Type B pancreatic cell (in vitro differentiated cells): ENCODE measurements around the gene SLX4IP. TPM values are rescaled to one million over a fixed set of nuclear protein-coding genes. Genes with fewer than 3 reads are reported as not detected.

Experiments used
- DNase-seq: peaks from one replicate; pipeline ENCODE4 v3.0.0; 2021; ENCODE audit warnings: mixed read lengths; ENCODE audit not compliant: unreplicated experiment; ENCODE audit errors: extremely low spot score
- H3K27ac Mint-ChIP-seq: 2 replicates; pipeline ENCODE4 v1.8.0; 2021; ENCODE audit warnings: mild to moderate bottlenecking, mixed read lengths
- H3K27me3 Mint-ChIP-seq: 2 replicates; pipeline ENCODE4 v1.8.0; 2021; ENCODE audit warnings: mixed read lengths
- H3K36me3 Mint-ChIP-seq: 2 replicates; pipeline ENCODE4 v1.8.0; 2021; ENCODE audit warnings: mixed read lengths
- H3K4me1 Mint-ChIP-seq: one replicate; pipeline ENCODE4 v1.8.0; 2021; ENCODE audit warnings: mixed read lengths; ENCODE audit not compliant: unreplicated experiment
- H3K4me3 Mint-ChIP-seq: 2 replicates; pipeline ENCODE4 v1.8.0; 2021; ENCODE audit warnings: mild to moderate bottlenecking, mixed read lengths
- H3K9me3 Mint-ChIP-seq: 2 replicates; pipeline ENCODE4 v1.8.0; 2021; ENCODE audit warnings: mixed read lengths
- total RNA-seq: library from RNA; stranded (reverse); gene quantifications from 2 replicates; pipeline ENCODE4 v1.2.1, GENCODE V29; 2021; ENCODE audit warnings: low replicate concordance
- TF ChIP-seq, protein P1 (sequence below): fragments of 200-600 bp; sonication (generic); conservative IDR thresholded peaks from 2 replicates; pipeline ENCODE4 v1.5.0; 2021; ENCODE audit warnings: antibody characterized with exemption, mild to moderate bottlenecking

Gene SLX4IP
- total RNA-seq, 1 donor from 2014 or later: 8.5 TPM

GRCh38 chr20:10427060-10427692 is 7.9 kb upstream of the SLX4IP start:
- H3K4me1 Mint-ChIP-seq: peaks cover 37% of the 10 kb centered on the region
- no peak overlapping the region for H3K4me3 Mint-ChIP-seq
- H3K9me3 Mint-ChIP-seq: no peaks in the 10 kb centered on the region
- peaks cover 11% of the 10 kb centered on the region for H3K36me3 Mint-ChIP-seq
- H3K27ac Mint-ChIP-seq: no peak overlapping the region
- TF ChIP-seq, protein P1, sequence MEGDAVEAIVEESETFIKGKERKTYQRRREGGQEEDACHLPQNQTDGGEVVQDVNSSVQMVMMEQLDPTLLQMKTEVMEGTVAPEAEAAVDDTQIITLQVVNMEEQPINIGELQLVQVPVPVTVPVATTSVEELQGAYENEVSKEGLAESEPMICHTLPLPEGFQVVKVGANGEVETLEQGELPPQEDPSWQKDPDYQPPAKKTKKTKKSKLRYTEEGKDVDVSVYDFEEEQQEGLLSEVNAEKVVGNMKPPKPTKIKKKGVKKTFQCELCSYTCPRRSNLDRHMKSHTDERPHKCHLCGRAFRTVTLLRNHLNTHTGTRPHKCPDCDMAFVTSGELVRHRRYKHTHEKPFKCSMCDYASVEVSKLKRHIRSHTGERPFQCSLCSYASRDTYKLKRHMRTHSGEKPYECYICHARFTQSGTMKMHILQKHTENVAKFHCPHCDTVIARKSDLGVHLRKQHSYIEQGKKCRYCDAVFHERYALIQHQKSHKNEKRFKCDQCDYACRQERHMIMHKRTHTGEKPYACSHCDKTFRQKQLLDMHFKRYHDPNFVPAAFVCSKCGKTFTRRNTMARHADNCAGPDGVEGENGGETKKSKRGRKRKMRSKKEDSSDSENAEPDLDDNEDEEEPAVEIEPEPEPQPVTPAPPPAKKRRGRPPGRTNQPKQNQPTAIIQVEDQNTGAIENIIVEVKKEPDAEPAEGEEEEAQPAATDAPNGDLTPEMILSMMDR: peak; percentile 90
- DNase-seq: no peak
- no peaks in the 10 kb centered on the region for H3K27me3 Mint-ChIP-seq

DNA sequence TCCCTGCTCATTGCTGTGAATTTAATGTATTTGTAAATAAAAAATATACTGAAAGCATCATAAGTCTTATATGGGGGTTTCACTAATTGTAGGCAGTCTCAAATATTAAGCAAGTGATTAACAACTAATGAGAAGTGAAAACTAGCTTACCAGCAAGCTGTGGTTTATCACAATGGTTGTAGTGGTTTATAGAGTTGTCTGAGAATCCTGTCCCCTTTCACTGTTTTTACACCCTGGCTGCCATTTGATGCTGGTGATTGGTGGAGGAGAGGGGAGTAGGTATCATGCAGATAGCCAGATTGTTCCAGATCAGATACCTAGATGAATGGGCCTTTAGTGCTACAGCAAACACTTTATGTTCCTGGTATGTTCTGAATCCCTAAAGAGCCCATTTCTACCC is 7.1 kb upstream of the SLX4IP start:
- H3K36me3 Mint-ChIP-seq: peaks cover 10% of the 10 kb centered on the region
- no peak overlapping the region for H3K27ac Mint-ChIP-seq
- no peaks in the 10 kb centered on the region for H3K27me3 Mint-ChIP-seq
- peaks cover 39% of the 10 kb centered on the region for H3K4me1 Mint-ChIP-seq
- TF ChIP-seq, protein P1: no peak
- H3K4me3 Mint-ChIP-seq: no peak overlapping the region
- no peaks in the 10 kb centered on the region for H3K9me3 Mint-ChIP-seq
- no peak for DNase-seq

DNA sequence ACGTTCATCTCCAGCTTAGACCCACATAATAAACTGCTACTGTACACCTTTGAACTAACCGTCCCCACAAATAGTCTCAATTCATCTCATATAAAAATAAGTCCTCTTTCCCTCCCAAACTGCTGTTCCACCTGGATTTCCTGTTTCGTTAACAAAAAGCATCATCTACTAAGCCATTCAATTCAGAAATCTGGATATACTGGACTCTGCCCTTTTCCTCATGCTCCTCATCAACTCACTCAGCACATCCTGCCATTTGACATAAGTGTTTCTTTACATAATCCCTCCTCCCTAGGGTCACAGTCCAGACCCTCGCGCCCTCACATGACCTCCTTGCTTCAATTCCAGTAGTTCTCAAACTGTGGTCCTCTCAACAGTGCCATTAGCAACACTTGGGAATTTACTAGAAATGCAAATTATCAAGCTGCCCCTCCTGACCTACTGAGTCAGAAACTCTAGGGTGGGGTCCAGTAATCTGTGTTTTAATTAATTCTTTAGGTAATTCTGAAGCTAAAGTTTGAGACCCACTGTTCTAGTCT is 5.6 kb upstream of the SLX4IP start:
- no peaks in the 10 kb centered on the region for H3K9me3 Mint-ChIP-seq
- H3K27me3 Mint-ChIP-seq: no peaks in the 10 kb centered on the region
- no peak for DNase-seq

DNA sequence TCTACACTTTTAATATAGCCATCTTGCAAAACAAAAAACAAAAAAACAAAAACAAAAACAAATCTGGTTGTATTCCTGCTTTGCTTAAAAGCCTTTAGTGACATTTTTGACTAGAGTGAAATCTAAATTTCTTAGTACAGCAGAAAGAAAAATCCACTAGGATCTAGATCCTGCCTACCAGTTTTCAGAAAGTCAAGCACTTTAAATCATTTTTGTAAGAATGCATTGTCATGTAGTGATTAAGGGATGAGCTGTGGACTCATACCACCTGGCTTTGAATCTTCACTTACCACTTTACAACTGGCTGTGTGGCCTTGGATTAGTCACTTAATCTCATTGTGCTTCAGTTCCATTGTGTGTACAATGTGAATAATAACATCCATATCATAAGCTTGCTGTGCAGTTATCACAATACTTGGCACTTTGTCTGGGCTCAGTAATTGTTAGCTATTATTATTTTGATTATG is 5.1 kb upstream of the SLX4IP start:
- peaks cover 10% of the 10 kb centered on the region for H3K36me3 Mint-ChIP-seq
- H3K4me1 Mint-ChIP-seq: peaks cover 38% of the 10 kb centered on the region
- TF ChIP-seq, protein P1: no peak

More for the DNA sequence above, 5.6 kb upstream of the SLX4IP start:
- peaks cover 10% of the 10 kb centered on the region for H3K36me3 Mint-ChIP-seq
- no peak overlapping the region for H3K27ac Mint-ChIP-seq
- peaks cover 38% of the 10 kb centered on the region for H3K4me1 Mint-ChIP-seq
- TF ChIP-seq, protein P1: no peak
- H3K4me3 Mint-ChIP-seq: no peak overlapping the region

GRCh38 chr20:10430704-10431103 is 4.4 kb upstream of the SLX4IP start:
- TF ChIP-seq, protein P1: no peak
- no peak overlapping the region for H3K27ac Mint-ChIP-seq
- no peaks in the 10 kb centered on the region for H3K9me3 Mint-ChIP-seq
- peak overlapping the region; percentile 37 for H3K4me3 Mint-ChIP-seq
- H3K27me3 Mint-ChIP-seq: no peaks in the 10 kb centered on the region
- no peak for DNase-seq
- peaks cover 10% of the 10 kb centered on the region for H3K36me3 Mint-ChIP-seq
- peaks cover 38% of the 10 kb centered on the region for H3K4me1 Mint-ChIP-seq

More for the DNA sequence above, 5.1 kb upstream of the SLX4IP start:
- no peak overlapping the region for H3K27ac Mint-ChIP-seq
- DNase-seq: no peak
- no peaks in the 10 kb centered on the region for H3K27me3 Mint-ChIP-seq
- no peaks in the 10 kb centered on the region for H3K9me3 Mint-ChIP-seq
- no peak overlapping the region for H3K4me3 Mint-ChIP-seq
